Measurements from ENCODE around the gene DHRSX.

GRCh38 chrX:2348211-2348610 lies 152.6 kb downstream of the DHRSX start:
- TF ChIP-seq, protein P1, sequence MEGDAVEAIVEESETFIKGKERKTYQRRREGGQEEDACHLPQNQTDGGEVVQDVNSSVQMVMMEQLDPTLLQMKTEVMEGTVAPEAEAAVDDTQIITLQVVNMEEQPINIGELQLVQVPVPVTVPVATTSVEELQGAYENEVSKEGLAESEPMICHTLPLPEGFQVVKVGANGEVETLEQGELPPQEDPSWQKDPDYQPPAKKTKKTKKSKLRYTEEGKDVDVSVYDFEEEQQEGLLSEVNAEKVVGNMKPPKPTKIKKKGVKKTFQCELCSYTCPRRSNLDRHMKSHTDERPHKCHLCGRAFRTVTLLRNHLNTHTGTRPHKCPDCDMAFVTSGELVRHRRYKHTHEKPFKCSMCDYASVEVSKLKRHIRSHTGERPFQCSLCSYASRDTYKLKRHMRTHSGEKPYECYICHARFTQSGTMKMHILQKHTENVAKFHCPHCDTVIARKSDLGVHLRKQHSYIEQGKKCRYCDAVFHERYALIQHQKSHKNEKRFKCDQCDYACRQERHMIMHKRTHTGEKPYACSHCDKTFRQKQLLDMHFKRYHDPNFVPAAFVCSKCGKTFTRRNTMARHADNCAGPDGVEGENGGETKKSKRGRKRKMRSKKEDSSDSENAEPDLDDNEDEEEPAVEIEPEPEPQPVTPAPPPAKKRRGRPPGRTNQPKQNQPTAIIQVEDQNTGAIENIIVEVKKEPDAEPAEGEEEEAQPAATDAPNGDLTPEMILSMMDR (IDR thresholded peaks at IDR 0.05) = no peak
- TF ChIP-seq POLR2A (IDR thresholded peaks at IDR 0.05) = no peak

Data from adrenal gland (tissue), 5 donors.